HG03159 (cell line): ENCODE measurements around the gene ARPC1B.
"Not testable (repeated sequence)": the region's sequence is repeated elsewhere in the genome, so short reads cannot be mapped to it uniquely, and the experiment has no call there.

Source experiments
- ATAC-seq: cut with Tn5 transposase; IDR thresholded peaks from one replicate; pipeline ENCODE4 v1.9.1; 2021; ENCODE audit warnings: mild to moderate bottlenecking, moderate library complexity; ENCODE audit not compliant: unreplicated experiment

The ARPC1B gene

GRCh38 chr7:99374111-99375064, at the start of gene ARPC1B:
Gene ARPC1B, plus strand, starts transcription at chr7:99374730. Its CDS starts 10,985 bp downstream, at chr7:99385715.
- ATAC-seq, result peak; percentile 55

DNA sequence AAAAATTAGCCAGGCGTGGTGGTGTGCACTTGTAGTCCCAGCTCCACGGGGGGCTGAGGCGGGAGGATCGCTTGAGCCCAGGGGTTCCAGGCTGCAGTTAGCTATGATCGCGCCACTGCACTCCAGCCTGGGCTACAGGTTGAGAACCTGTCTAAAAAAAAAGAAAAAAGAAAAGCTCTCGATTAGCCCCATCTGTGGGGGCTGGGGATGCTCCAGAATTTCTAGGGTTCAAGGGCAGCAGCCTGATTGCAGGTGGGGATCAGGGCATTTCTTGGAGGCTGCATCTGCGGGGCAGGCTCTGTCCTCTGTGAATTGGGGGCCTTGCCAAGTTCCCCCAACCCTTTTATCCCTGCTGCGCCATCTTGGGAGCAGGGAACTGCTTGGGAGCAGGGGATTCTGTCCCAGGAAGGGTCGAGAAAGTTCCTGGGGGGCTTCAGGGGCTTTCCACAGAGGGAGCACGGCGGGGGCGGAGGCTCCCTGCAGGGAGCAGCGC, 49.5 kb upstream of the ARPC1B start:
- ATAC-seq, result no peak

- ATAC-seq, result peak; percentile 87
These were observed 48.7 kb upstream of the ARPC1B start, which contains the start of gene ARPC1A for GRCh38 chr7:99325592-99326407. Gene ARPC1A, plus strand, starts transcription at chr7:99325898. Its CDS starts 7,456 bp downstream, at chr7:99333354.

GRCh38 chr7:99326408-99326782, 48.1 kb upstream of the ARPC1B start:
- ATAC-seq, result no peak

- not testable (repeated sequence) for ATAC-seq
These were observed 44.1 kb upstream of the ARPC1B start for GRCh38 chr7:99330314-99330961.

DNA sequence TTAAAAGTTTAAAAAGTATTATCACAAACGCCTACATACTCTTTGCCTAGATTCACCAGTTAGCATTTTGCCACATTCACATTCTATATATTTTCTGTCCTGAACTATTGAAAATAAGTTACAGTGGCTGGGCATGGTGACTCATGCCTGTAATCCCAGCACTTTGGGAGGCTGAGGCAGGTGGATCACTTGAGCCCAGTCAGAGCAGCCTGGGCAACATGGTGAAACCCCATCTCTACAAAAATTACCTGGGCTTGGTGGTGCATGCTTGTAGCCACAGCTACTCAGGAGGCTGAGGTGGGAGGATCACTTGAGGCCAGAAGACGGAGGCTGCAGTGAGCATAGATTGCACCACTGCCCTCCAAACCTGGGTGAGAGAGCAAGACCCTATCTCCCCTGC, 43.5 kb upstream of the ARPC1B start:
- no peak for ATAC-seq

DNA sequence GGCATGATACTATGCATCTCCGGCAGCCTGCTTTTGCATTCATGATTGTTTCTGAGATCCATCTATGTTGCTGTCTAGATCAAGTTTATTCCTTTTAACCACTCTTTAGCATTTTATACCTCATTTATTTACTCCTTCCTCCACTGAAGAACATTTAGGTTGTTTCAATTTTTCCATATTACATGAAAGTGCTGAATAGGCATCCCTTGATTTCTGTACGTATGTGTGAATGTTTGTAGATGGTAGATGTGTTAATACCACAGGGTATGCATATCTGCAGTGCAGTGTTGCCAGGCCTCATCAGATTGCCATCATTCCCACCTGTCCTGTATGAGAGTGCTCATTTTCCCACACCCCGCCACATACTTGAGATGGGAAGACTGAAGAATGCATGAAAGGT, 34.9 kb upstream of the ARPC1B start:
- ATAC-seq, result no peak

- ATAC-seq, result no peak
These were observed 33.9 kb upstream of the ARPC1B start for GRCh38 chr7:99340659-99341058.

DNA sequence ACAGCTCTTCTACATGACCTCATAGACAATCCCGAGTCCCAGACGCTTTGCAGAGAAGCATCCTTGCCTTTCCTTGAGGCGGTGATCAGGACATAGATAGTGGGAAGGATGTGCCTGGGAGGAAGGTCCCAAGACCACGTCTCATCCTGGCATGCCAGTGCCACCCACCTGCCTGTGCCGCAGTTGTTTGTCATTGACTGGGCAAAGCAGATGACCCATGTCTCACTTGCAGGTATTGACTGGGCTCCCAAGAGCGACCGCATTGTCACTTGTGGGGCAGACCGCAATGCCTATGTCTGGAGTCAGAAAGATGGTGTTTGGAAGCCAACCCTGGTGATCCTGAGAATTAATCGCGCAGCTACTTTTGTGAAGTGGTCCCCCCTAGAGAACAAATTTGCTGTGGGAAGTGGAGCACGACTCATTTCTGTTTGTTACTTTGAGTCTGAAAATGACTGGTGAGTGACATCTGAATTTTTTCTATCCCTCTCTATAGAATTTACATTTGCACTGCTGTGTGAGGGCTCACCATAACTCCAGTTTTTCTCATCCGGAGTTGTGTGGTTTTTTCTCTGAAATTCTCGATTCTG, 30.4 kb upstream of the ARPC1B start:
- ATAC-seq, result no peak

- ATAC-seq, result not testable (repeated sequence)
These were observed 23.9 kb upstream of the ARPC1B start for GRCh38 chr7:99350641-99351040.

- no peak for ATAC-seq
These were observed 22.3 kb upstream of the ARPC1B start for GRCh38 chr7:99352247-99352646.

- no peak for ATAC-seq
These were observed 19.4 kb upstream of the ARPC1B start for GRCh38 chr7:99355098-99355497.

DNA sequence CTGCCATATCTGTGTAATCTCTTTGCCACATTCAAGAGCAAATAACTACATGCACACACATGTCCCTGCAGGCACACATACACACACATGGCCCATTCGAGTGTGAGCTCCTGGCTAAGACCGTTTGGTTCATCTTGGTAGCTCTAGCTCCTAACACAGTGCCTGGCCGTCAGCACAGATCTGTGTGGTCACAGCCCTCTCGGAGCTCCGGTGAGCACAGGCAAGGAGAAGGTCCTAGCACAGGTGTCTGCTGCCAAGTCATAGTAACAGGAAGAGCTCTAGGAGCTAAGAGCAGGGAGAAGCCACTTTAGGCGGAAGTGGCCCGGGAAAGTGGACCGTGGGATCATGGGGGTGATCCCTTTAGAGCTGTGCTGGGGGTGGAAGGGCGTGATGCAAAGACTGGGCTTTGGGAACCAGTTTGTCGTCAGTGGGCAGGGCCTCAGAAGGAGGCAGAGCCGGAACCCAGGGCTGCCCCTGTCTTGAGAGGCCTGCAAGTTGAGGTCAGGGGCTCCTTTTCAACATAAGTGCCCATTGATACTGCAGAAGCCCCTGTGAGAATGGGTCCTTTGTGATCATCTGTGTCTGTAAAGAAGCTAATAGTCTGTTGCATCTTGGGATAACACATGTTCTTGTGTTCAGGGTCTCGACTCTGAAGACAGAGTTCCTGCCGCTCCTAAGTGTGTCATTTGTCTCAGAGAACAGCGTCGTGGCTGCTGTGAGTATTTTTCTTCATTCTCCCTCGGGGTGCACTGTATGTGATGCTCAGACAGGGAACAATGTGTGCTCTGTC, 16.6 kb upstream of the ARPC1B start:
- no peak for ATAC-seq

DNA sequence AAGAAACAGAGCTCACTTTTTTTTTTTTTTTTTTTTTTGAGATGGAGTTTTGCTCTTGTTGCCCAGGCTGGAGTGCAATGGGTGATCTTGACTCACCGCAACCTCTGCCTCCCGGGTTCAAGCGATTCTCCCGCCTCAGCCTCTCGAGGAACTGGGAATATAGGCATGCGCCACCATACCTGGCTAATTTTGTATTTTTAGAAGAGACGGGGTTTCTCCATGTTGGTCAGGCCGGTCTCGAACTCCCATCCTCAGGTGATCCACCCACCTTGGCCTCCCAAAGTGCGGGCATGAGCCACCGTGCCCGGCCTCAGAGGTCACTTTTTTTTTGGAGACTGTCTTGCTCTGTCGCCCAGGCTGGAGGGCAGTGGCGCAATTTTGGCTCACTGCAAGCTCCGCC, 16.0 kb upstream of the ARPC1B start:
- ATAC-seq, result not testable (repeated sequence)

DNA sequence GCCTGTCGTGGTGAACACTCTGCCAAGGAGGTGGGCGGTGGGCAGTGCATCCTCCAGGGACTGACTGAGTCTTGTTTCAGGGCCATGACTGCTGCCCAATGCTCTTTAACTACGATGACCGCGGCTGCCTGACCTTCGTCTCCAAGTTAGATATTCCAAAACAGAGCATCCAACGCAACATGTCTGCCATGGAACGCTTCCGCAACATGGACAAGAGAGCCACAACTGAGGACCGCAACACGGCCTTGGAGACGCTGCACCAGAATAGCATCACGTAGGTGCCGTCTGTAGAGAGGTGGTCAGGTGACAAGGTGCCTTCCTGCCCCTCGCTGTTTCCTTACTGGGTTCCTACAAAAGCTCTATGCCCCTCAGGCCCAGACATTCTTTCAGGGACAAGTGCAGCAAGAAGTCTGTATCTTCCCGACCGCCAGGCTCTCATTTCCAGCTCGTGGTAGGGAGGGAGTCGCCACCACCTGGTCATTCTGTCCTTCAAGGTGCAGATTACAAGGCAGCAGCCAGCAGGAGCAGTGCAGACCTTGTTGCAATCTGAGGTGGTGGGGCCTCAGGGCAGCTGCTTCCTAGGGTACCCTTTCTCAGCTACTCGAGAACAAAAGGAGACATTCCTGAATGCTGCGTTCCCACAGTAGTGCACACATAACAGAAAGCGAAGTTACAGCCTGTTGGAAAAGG, 14.9 kb upstream of the ARPC1B start:
- no peak for ATAC-seq

DNA sequence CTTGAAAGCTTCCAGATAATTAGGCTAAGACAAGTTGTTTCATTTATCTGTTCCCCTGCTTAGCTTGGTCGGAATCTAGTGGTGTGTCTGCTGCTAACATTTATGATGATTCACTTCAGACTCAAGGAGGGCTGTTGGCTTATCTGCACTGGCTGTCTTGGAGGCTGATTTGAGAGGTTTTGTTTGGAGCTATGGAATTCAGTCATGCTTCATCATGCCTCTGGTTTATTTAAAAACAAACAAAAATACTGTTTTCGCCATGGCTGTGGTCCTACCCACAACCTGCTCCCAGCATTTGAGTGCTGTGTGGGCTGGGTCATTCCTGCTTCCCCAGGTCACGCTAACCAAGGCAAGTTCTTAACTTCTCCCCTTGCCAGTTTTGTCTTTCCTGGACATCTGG, 11.7 kb upstream of the ARPC1B start:
- no peak for ATAC-seq

DNA sequence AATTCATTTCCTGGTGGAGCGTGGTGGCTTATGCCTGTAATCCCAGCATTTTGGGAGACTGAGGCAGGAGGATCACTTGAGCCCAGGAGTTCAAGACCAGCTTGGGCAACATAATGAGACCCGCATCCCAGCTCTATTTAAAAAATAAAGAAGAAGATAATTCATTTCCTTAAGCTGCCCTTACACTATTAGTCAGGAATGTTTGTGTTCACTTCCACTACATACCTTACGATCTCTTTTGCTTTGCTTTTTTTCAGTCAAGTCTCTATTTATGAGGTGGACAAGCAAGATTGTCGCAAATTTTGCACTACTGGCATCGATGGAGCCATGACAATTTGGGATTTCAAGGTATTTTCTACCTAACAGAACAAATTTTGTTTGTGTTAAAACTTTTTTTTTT, 11.2 kb upstream of the ARPC1B start:
- ATAC-seq, result no peak

GRCh38 chr7:99365318-99366141, 9.0 kb upstream of the ARPC1B start:
- ATAC-seq, result no peak
